Panc1 (cell line): ENCODE measurements around the gene THEM5. TPM values are rescaled to one million over a fixed set of nuclear protein-coding genes. Genes with fewer than 3 reads are reported as not detected.
A peak's percentile ranks its signal among the peaks of the same experiment; 100 is the strongest.

Experiments
- ATAC-seq: fragments of 200-7000 bp; cut with Tn5 transposase; 2 replicates; pipeline ENCODE4 v1.9.1; 2020; ENCODE audit warnings: mild to moderate bottlenecking, moderate library complexity
- BruUV-seq: library from RNA; stranded (reverse); fragments of 400-500 nt; replicated peaks from 2 replicates; lab custom pipeline; 2021; lab: Mats Ljungman, UMichigan
- CTCF ChIA-PET: fragments of 300-600 bp; sonication (Branson Sonifier 250); formaldehyde crosslinking; loops from one replicate; lab custom pipeline; 2022; ENCODE audit warnings: antibody characterized with exemption; lab: Charles Lee
- POLR2A ChIA-PET: fragments of 300-600 bp; sonication (Branson Sonifier 250); formaldehyde crosslinking; loops from one replicate; lab custom pipeline; 2022; ENCODE audit warnings: antibody characterized with exemption; lab: Charles Lee
- DNase-seq: peaks from one replicate; pipeline ENCODE4 v3.0.0-alpha.2; 2010; ENCODE audit warnings: low read depth, low spot score
- H3K27ac ChIP-seq: 2 replicates; pipeline ENCODE4 v1.5.1; 2011; ENCODE audit warnings: mild to moderate bottlenecking, low read length, inconsistent platforms
- H3K27me3 ChIP-seq: fragments of 200-500 bp; sonication (Bioruptor generic); 2 replicates; pipeline ENCODE4 v1.6.0; 2014; ENCODE audit warnings: low read length, inconsistent platforms; ENCODE audit not compliant: control insufficient read depth, insufficient read depth
- H3K36me3 ChIP-seq: fragments of 200-500 bp; sonication (Bioruptor generic); 2 replicates; pipeline ENCODE4 v1.5.1; 2014; ENCODE audit warnings: inconsistent platforms, mild to moderate bottlenecking, low read length, moderate library complexity; ENCODE audit not compliant: control insufficient read depth, insufficient read depth
- H3K4me1 ChIP-seq: 2 replicates; pipeline ENCODE4 v1.5.1; 2011; ENCODE audit warnings: inconsistent platforms, mild to moderate bottlenecking, low read length, moderate library complexity; ENCODE audit not compliant: control insufficient read depth, insufficient read depth
- H3K4me3 ChIP-seq, 2 experiments: 2 replicates each; pipeline ENCODE4 v1.5.1; 2011 to 2012; ENCODE audit warnings: low read depth in 2 of 2, low read length in 2 of 2, mild to moderate bottlenecking in 2 of 2, inconsistent platforms in 1 of 2, moderate library complexity in 1 of 2
- H3K9me3 ChIP-seq: fragments of 200-500 bp; sonication (Bioruptor generic); 2 replicates; pipeline ENCODE4 v1.5.1; 2014; ENCODE audit warnings: low read depth, mild to moderate bottlenecking, inconsistent platforms, low read length, moderate library complexity; ENCODE audit not compliant: control insufficient read depth, insufficient read depth
- POLR2AphosphoS5 ChIP-seq: IDR thresholded peaks from 2 replicates; pipeline ENCODE4 v1.6.1; 2012; ENCODE audit warnings: mild to moderate bottlenecking, low read depth, low read length, moderate library complexity
- SIN3A ChIP-seq: IDR thresholded peaks from 2 replicates; pipeline ENCODE4 v1.6.1; 2012; ENCODE audit warnings: low read depth, mild to moderate bottlenecking, low read length, moderate library complexity, borderline replicate concordance; ENCODE audit not compliant: insufficient read depth
- TCF7L2 ChIP-seq: IDR thresholded peaks from 2 replicates; pipeline ENCODE4 v1.6.1; 2011; ENCODE audit warnings: mild to moderate bottlenecking, low read depth, low read length, inconsistent platforms
- in situ Hi-C: cut with HindIII; loops from 2 replicates; pipeline ENCODE4 v1.10.0; 2016; ENCODE audit warnings: low sequenced_read_pairs, low pct_unique_long_range_greater_than_20kb
- intact Hi-C: fragments of 100-400 bp; cut with micrococcal nuclease; formaldehyde crosslinking; loops from one replicate; pipeline ENCODE4 v1.10.0; 2022; ENCODE audit not compliant: unreplicated experiment
- total RNA-seq: library from RNA; stranded (reverse); gene quantifications from one replicate; pipeline ENCODE4 v1.2.1, GENCODE V29; 2021; ENCODE audit not compliant: unreplicated experiment
- TF ChIP-seq, protein P1 (sequence below): fragments of 450-650 bp; IDR thresholded peaks from 2 replicates; pipeline ENCODE4 v1.5.1; 2017; ENCODE audit warnings: mild to moderate bottlenecking
- TF ChIP-seq, protein P2 (sequence below), 2 experiments: IDR thresholded peaks; 2 replicates each; pipeline ENCODE4 v1.6.1; 2011 to 2012; ENCODE audit warnings: low read depth in 2 of 2, control low read depth in 1 of 2, low read length in 1 of 2, mild to moderate bottlenecking in 1 of 2, moderate library complexity in 1 of 2; ENCODE audit not compliant: insufficient read depth in 1 of 2

THEM5 gene
- total RNA-seq, 1 experiment from 2014 or later, result not detected

DNA sequence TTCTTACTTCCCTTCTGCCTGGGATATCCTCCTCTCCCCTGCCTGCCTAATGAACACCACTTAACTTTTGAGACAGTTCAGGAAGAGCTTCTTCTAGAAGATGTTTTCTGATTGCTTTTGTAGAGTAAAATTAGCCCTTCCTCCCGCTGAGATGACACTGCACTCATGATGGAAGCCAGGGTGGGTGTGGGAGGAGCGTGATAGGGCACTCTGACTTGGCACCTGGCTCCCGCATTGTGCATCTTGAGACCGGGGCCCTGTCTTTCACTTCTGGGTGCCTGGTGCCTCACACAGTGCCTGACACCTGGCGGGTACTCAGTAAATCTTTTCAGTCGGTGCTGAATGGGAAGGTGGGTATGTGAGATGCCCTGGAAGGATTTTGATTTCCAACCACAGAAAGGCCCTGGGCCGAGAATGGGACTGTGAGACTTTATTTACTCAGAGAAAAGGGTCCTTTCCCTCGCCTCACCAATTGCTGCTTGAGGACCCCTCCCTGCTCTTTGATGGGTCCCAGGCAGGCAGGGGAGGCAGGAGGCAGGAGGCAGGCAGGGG lies 6.8 kb downstream of the THEM5 start:
- intact Hi-C loops, result no loop called here

DNA sequence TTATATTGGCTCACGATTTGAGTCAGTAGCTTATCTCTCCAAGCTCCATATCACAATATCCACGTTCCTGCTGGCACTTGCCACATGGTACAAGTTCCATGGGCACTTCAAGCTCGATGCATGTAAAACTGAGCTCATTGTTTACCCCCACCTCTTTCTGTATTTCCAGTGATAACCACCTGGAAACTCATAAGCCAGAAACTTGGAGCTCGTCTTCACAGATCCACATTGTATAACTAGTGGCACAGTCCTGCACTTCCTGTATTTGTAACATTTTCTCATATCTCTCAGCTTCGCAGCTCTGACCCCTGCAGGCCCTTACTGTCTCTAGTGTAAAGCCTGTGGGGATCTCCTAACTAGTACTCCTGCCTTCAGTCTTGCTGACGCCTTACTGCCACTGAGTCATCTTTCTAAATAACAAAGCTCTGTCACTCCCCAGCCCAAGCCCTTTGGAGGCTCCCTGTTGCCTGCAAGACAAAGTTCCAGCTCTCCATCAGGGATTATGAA lies 7.4 kb downstream of the THEM5 start:
- no peaks in the 10 kb centered on the region for H3K27me3 ChIP-seq
- intact Hi-C loops (no loop called here), in situ Hi-C loops (no loop called here)
- H3K36me3 ChIP-seq, result no peaks in the 10 kb centered on the region
- DNase-seq, result no peak
- H3K4me1 ChIP-seq, result no peaks in the 10 kb centered on the region
- ChIA-PET CTCF (no interaction called here), POLR2A (no interaction called here)
- no peaks in the 10 kb centered on the region for H3K9me3 ChIP-seq
- no peak overlapping the region for H3K27ac ChIP-seq
- no peak for TF ChIP-seq SIN3A
- TF ChIP-seq, protein P1, sequence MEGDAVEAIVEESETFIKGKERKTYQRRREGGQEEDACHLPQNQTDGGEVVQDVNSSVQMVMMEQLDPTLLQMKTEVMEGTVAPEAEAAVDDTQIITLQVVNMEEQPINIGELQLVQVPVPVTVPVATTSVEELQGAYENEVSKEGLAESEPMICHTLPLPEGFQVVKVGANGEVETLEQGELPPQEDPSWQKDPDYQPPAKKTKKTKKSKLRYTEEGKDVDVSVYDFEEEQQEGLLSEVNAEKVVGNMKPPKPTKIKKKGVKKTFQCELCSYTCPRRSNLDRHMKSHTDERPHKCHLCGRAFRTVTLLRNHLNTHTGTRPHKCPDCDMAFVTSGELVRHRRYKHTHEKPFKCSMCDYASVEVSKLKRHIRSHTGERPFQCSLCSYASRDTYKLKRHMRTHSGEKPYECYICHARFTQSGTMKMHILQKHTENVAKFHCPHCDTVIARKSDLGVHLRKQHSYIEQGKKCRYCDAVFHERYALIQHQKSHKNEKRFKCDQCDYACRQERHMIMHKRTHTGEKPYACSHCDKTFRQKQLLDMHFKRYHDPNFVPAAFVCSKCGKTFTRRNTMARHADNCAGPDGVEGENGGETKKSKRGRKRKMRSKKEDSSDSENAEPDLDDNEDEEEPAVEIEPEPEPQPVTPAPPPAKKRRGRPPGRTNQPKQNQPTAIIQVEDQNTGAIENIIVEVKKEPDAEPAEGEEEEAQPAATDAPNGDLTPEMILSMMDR, result no peak
- TF ChIP-seq TCF7L2, result no peak
- TF ChIP-seq, protein P2, sequence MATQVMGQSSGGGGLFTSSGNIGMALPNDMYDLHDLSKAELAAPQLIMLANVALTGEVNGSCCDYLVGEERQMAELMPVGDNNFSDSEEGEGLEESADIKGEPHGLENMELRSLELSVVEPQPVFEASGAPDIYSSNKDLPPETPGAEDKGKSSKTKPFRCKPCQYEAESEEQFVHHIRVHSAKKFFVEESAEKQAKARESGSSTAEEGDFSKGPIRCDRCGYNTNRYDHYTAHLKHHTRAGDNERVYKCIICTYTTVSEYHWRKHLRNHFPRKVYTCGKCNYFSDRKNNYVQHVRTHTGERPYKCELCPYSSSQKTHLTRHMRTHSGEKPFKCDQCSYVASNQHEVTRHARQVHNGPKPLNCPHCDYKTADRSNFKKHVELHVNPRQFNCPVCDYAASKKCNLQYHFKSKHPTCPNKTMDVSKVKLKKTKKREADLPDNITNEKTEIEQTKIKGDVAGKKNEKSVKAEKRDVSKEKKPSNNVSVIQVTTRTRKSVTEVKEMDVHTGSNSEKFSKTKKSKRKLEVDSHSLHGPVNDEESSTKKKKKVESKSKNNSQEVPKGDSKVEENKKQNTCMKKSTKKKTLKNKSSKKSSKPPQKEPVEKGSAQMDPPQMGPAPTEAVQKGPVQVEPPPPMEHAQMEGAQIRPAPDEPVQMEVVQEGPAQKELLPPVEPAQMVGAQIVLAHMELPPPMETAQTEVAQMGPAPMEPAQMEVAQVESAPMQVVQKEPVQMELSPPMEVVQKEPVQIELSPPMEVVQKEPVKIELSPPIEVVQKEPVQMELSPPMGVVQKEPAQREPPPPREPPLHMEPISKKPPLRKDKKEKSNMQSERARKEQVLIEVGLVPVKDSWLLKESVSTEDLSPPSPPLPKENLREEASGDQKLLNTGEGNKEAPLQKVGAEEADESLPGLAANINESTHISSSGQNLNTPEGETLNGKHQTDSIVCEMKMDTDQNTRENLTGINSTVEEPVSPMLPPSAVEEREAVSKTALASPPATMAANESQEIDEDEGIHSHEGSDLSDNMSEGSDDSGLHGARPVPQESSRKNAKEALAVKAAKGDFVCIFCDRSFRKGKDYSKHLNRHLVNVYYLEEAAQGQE (IDR thresholded peaks at IDR 0.05; ENCODE audit: insufficient read depth in 1 of 2, low read depth in 2 of 2, low read length in 1 of 2), result no peak
- TF ChIP-seq POLR2AphosphoS5, result no peak
- H3K4me3 ChIP-seq, result no peak overlapping the region
- no TSS peak for BruUV-seq
- ATAC-seq, result peak; percentile 76

More for the DNA sequence above, 6.8 kb downstream of the THEM5 start:
- Histone ChIP-seq H3K36me3 (no peaks in the 10 kb centered on the region), H3K4me3 (no peak overlapping the region), H3K9me3 (no peaks in the 10 kb centered on the region), H3K27ac (no peak overlapping the region), H3K4me1 (no peaks in the 10 kb centered on the region), H3K27me3 (no peaks in the 10 kb centered on the region)
- ATAC-seq (no peak), DNase-seq (no peak)
- TF ChIP-seq TCF7L2 (no peak), SIN3A (no peak), POLR2AphosphoS5 (no peak)
- TF ChIP-seq, protein P1, result no peak
- TF ChIP-seq, protein P2 (IDR thresholded peaks at IDR 0.05; ENCODE audit: insufficient read depth in 1 of 2, low read depth in 2 of 2, low read length in 1 of 2), result no peak
- POLR2A ChIA-PET, result no interaction called here
- in situ Hi-C loops, result no loop called here
- CTCF ChIA-PET, result no interaction called here
- BruUV-seq, result no TSS peak
